ENCODE measurements around the gene SIAE.

The SIAE gene

DNA sequence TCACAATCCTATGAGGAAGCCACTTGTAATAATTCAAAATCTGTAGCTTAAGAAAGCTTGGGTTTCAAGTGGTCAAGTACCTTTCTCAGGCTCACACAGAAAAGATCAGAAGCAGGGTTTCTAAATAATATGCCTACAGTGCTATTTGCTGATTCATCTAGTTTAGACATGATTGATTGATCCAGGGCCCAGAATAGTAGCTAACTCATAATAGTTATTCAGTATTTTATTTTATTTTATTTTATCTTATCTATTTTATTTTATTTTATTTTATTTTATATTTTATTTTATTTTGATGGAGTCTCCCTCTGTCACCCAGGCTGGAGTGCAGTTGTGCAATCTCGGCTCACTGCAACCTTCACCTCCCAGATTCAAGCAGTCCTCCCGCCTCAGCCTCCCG, 78.2 kb downstream of the SIAE start:
- DNase-seq (ENCODE audit: low read depth, low spot score): no peak

GRCh38 chr11:124592627-124593026, 80.9 kb downstream of the SIAE start:
- H3K4me3 ChIP-seq (ENCODE audit: low read length): no peak overlapping the region
- no peak for DNase-seq (ENCODE audit: low read depth, low spot score)

More for the DNA sequence above, 78.2 kb downstream of the SIAE start:
- no peak overlapping the region for H3K4me3 ChIP-seq (ENCODE audit: low read length)

- H3K4me3 ChIP-seq (ENCODE audit: low read length): no peak overlapping the region
Observed at GRCh38 chr11:124591430-124591829, 82.1 kb downstream of the SIAE start.

DNA sequence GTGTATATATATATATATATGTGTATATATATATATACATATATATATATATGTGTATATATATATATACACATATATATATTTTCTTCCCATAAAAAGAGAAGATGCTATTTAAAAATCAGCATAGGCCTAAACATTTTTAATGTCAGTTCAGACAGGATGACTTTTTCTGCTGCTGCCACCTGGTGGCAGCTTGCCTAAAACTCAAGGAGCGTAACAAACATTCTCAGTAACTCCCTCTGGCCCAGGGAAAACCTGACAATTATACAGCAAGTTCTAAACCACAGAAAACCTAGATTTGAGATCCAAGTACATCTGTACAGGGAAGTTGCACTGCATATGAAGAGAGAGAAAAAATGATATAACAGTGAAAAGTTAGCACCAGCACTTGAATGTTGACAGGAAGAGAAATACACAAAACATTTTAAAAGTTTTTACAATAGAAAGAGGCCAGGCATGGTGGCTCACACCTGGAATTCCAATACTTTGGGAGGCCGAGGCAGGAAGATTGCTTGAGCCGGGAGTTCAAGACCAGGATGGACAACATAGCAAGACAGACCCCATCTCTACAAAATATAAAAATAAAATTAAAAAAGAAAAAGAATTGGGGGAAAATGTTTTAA, 87.2 kb downstream of the SIAE start:
- DNase-seq (ENCODE audit: low read depth, low spot score): peak; percentile 55
- H3K4me3 ChIP-seq (ENCODE audit: low read length): no peak overlapping the region

More at GRCh38 chr11:124591430-124591829, 82.1 kb downstream of the SIAE start:
- no peak for DNase-seq (ENCODE audit: low read depth, low spot score)

DNA sequence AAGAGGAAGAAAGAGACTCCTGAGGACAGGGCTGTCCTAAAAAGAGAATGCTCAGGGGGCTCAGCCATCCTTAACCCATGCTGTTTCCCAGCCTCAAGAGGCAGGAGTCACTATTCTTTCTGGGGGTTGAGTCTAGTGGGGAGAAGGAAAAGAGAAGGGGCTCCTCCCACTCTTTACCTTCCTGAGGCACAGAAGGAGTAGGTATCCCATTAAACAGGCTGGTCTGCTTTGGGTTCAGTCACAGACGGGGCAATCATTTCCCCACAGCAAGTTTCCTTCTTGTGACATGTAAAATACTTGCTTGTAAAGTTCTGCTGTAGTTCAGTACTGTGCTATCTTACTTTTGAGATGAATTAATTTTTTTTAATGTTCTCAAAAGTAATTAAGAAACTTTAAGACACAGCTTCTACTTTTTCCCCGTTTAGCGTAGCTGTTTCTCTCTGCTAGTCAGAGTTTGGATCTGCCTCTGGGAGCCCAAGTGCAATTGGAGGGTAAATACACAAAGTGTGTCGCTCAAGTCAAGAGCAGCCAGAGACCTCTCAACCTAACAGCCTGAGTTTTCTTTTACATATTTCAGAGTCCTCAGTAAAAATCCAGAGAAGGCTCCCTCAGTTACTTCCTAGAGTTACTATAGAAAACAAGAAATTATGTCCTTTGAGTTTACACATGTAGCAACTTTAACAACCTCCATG, 88.7 kb downstream of the SIAE start:
- no peak overlapping the region for H3K4me3 ChIP-seq (ENCODE audit: low read length)
- no peak for DNase-seq (ENCODE audit: low read depth, low spot score)

DNA sequence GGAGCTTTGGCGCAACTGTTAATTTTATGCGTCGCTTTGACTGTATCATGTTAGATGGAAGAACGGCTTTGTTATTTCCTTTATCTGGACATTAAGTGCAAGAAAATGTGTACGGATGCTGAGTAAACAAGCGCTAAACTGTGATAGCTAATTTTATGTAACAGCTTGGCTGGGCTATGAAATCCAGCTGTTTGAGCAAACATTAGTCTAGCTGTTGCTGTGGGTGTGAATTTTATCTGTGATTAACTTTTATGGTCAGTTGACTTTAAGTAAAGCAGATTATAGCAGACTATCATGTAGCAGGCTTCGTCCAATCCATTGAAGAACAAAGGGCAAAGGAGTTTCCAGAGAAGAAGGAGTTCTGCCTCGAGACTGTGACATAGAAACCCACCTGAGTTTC, 89.8 kb downstream of the SIAE start:
- no peak for DNase-seq (ENCODE audit: low read depth, low spot score)

More for the DNA sequence above, 89.8 kb downstream of the SIAE start:
- no peak overlapping the region for H3K4me3 ChIP-seq (ENCODE audit: low read length)

Data from Jurkat, Clone E6-1 (cell line).